HG02840 (cell line): ENCODE measurements around the gene ARIH1.

ENCODE experiments used
- ATAC-seq: cut with Tn5 transposase; IDR thresholded peaks from one replicate; pipeline ENCODE4 v1.9.1; 2021; ENCODE audit warnings: mild to moderate bottlenecking, moderate library complexity, moderate number of reproducible peaks; ENCODE audit not compliant: unreplicated experiment, low FRiP score

ARIH1 gene

GRCh38 chr15:72483279-72483678 lies 9.1 kb downstream of the ARIH1 start:
- ATAC-seq, result no peak

GRCh38 chr15:72486144-72486543 lies 12.0 kb downstream of the ARIH1 start:
- ATAC-seq, result no peak

GRCh38 chr15:72487070-72487797 lies 13.1 kb downstream of the ARIH1 start:
- ATAC-seq, result no peak

GRCh38 chr15:72488558-72488957 lies 14.4 kb downstream of the ARIH1 start:
- ATAC-seq, result no peak

- no peak for ATAC-seq
These were observed 15.9 kb downstream of the ARIH1 start for GRCh38 chr15:72489943-72490554.

- ATAC-seq, result no peak
These were observed 17.6 kb downstream of the ARIH1 start for GRCh38 chr15:72491768-72492167.

- ATAC-seq, result no peak
These were observed 18.6 kb downstream of the ARIH1 start for GRCh38 chr15:72492733-72493132.

- no peak for ATAC-seq
These were observed 19.1 kb downstream of the ARIH1 start for GRCh38 chr15:72493220-72493619.

- ATAC-seq, result no peak
These were observed 20.9 kb downstream of the ARIH1 start for GRCh38 chr15:72495007-72495406.

- ATAC-seq, result no peak
These were observed 22.7 kb downstream of the ARIH1 start for GRCh38 chr15:72496783-72497182.

- no peak for ATAC-seq
These were observed 23.3 kb downstream of the ARIH1 start for GRCh38 chr15:72497402-72497801.

- no peak for ATAC-seq
These were observed 28.2 kb downstream of the ARIH1 start for GRCh38 chr15:72502220-72502809.

GRCh38 chr15:72503147-72503546 lies 29.0 kb downstream of the ARIH1 start:
- no peak for ATAC-seq

- ATAC-seq, result no peak
These were observed 33.4 kb downstream of the ARIH1 start for GRCh38 chr15:72507402-72508092.

- ATAC-seq, result no peak
These were observed 35.4 kb downstream of the ARIH1 start for GRCh38 chr15:72509484-72509883.

GRCh38 chr15:72511536-72511935 lies 37.4 kb downstream of the ARIH1 start:
- ATAC-seq, result no peak

GRCh38 chr15:72515591-72516389 lies 41.7 kb downstream of the ARIH1 start:
- ATAC-seq, result no peak

GRCh38 chr15:72516777-72517176 lies 42.6 kb downstream of the ARIH1 start:
- ATAC-seq, result no peak

GRCh38 chr15:72521682-72522081 lies 47.6 kb downstream of the ARIH1 start:
- ATAC-seq, result no peak

GRCh38 chr15:72532991-72533601 lies 59.0 kb downstream of the ARIH1 start:
- ATAC-seq, result no peak
